ENCODE results near the gene ABCA13.

The ABCA13 gene

GRCh38 chr7:48643431-48644013 lies 472.3 kb downstream of the ABCA13 start:
- DNase-seq (ENCODE audit: low read depth): no peak

- DNase-seq (ENCODE audit: low read depth): no peak
These were observed 486.9 kb downstream of the ABCA13 start for GRCh38 chr7:48658138-48658537.

GRCh38 chr7:48660306-48660870 lies 489.1 kb downstream of the ABCA13 start:
- no peak for DNase-seq (ENCODE audit: low read depth)

- no peak for DNase-seq (ENCODE audit: low read depth)
These were observed 493.0 kb downstream of the ABCA13 start for GRCh38 chr7:48664241-48664640.

GRCh38 chr7:48665353-48666135 lies 494.3 kb downstream of the ABCA13 start:
- no peak for DNase-seq (ENCODE audit: low read depth)

- no peak for DNase-seq (ENCODE audit: low read depth)
These were observed 496.1 kb downstream of the ABCA13 start for GRCh38 chr7:48667407-48667806.

GRCh38 chr7:48671656-48672055 lies 500.4 kb downstream of the ABCA13 start:
- DNase-seq (ENCODE audit: low read depth): no peak

- DNase-seq (ENCODE audit: low read depth): no peak
These were observed 509.7 kb downstream of the ABCA13 start for GRCh38 chr7:48681006-48681405.

GRCh38 chr7:48691788-48692187 lies 520.5 kb downstream of the ABCA13 start:
- no peak for DNase-seq (ENCODE audit: low read depth)

Measured in stimulated activated CD8-positive, alpha-beta memory T cell treated with anti-CD3 and anti-CD28 coated beads, Interleukin-15, amount 100 ng/mL, for 1 hour (primary cell).